Renal pelvis (tissue), 4 donors: ENCODE results near the gene MT4. TPM values are rescaled to one million over a fixed set of nuclear protein-coding genes. Genes with fewer than 3 reads are reported as not detected.
"Not testable (repeated sequence)": the region's sequence is repeated elsewhere in the genome, so short reads cannot be mapped to it uniquely, and the experiment has no call there.

Experiments
- DNase-seq: peaks from one replicate; pipeline ENCODE4 v3.0.0-alpha.2; 2013
- polyA plus RNA-seq, 3 donors: library from polyadenylated mRNA; unstranded; fragments of 120-200 nt; gene quantifications; one replicate each; pipeline ENCODE4 v1.2.1, GENCODE V29; 2013; ENCODE audit not compliant: insufficient read length in 3 of 3

MT4 gene
- polyA plus RNA-seq, 3 donors: not detected

- no peak for DNase-seq
These were observed 6.7 kb upstream of the MT4 start for GRCh38 chr16:56558024-56558747.

- DNase-seq: no peak
These were observed 5.8 kb upstream of the MT4 start for GRCh38 chr16:56559109-56559508.

GRCh38 chr16:56560447-56560846 is 4.4 kb upstream of the MT4 start:
- DNase-seq: no peak

- no peak for DNase-seq
These were observed 3.7 kb upstream of the MT4 start for GRCh38 chr16:56561126-56561525.

GRCh38 chr16:56569971-56570370 is 5.1 kb downstream of the MT4 start:
- no peak for DNase-seq

GRCh38 chr16:56571525-56571924 is 6.7 kb downstream of the MT4 start:
- DNase-seq: no peak

GRCh38 chr16:56574625-56575024 is 9.8 kb downstream of the MT4 start:
- no peak for DNase-seq

GRCh38 chr16:56576585-56577299 is 11.9 kb downstream of the MT4 start:
- DNase-seq: peak; percentile 20

- DNase-seq: no peak
These were observed 12.4 kb downstream of the MT4 start for GRCh38 chr16:56577300-56577625.

- DNase-seq: no peak
These were observed 15.6 kb downstream of the MT4 start for GRCh38 chr16:56580391-56581048.

- DNase-seq: not testable (repeated sequence)
These were observed 18.0 kb downstream of the MT4 start for GRCh38 chr16:56582911-56583310.

GRCh38 chr16:56583351-56584168 is 18.7 kb downstream of the MT4 start:
- no peak for DNase-seq

GRCh38 chr16:56584276-56584675 is 19.4 kb downstream of the MT4 start:
- no peak for DNase-seq

- DNase-seq: no peak
These were observed 23.9 kb downstream of the MT4 start for GRCh38 chr16:56588781-56589140.

- peak; percentile 31 for DNase-seq
These were observed 24.5 kb downstream of the MT4 start, which contains the start of gene MT3 for GRCh38 chr16:56589141-56590039. TSS of gene MT3 (plus strand) at chr16:56589528. CDS start at chr16:56589591, 63 bp downstream.

- DNase-seq: no peak
These were observed 26.6 kb downstream of the MT4 start for GRCh38 chr16:56591377-56592060.

GRCh38 chr16:56593573-56594291 is 28.9 kb downstream of the MT4 start:
- DNase-seq: no peak

GRCh38 chr16:56594292-56594619 is 29.4 kb downstream of the MT4 start:
- no peak for DNase-seq

GRCh38 chr16:56600398-56600999 is 35.6 kb downstream of the MT4 start:
- no peak for DNase-seq

- DNase-seq: no peak
These were observed 36.5 kb downstream of the MT4 start for GRCh38 chr16:56601325-56601724.
